Measurements from ENCODE around the gene LACRT. TPM values are rescaled to one million over a fixed set of nuclear protein-coding genes. Genes with fewer than 3 reads are reported as not detected.
A peak's percentile ranks its signal among the peaks of the same experiment; 100 is the strongest.

The LACRT gene
- total and polyA plus RNA-seq, 7 donors, result not detected

DNA sequence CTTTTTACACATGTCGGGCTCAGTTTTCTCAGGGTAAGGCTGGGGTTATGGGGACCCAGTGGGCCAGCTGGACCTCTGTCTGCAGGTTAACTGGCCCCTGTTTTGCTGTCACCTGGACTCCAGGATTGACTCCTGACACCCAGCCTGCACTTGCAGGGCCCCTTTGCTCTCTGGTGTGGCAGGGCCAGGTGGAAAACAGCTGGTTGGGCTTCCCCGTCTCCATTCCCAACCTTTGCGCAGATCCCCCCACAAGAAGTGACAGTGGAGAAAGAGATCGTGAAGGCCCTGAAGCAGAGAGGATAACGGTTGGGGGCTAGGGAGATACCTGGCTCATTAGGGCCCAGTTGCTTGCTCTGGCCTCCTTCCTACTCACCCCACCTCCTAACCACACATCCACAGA lies 44.7 kb downstream of the LACRT start:
- H3K4me3 ChIP-seq, result no peak overlapping the region
- no peak for DNase-seq
- H3K27me3 ChIP-seq, result no peaks in the 10 kb centered on the region
- TF ChIP-seq POLR2A (IDR thresholded peaks at IDR 0.05), result no peak
- no peak for TF ChIP-seq EP300 (IDR thresholded peaks at IDR 0.05)
- TF ChIP-seq, protein P1, sequence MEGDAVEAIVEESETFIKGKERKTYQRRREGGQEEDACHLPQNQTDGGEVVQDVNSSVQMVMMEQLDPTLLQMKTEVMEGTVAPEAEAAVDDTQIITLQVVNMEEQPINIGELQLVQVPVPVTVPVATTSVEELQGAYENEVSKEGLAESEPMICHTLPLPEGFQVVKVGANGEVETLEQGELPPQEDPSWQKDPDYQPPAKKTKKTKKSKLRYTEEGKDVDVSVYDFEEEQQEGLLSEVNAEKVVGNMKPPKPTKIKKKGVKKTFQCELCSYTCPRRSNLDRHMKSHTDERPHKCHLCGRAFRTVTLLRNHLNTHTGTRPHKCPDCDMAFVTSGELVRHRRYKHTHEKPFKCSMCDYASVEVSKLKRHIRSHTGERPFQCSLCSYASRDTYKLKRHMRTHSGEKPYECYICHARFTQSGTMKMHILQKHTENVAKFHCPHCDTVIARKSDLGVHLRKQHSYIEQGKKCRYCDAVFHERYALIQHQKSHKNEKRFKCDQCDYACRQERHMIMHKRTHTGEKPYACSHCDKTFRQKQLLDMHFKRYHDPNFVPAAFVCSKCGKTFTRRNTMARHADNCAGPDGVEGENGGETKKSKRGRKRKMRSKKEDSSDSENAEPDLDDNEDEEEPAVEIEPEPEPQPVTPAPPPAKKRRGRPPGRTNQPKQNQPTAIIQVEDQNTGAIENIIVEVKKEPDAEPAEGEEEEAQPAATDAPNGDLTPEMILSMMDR (IDR thresholded peaks at IDR 0.05), result no peak
- TF ChIP-seq POLR2AphosphoS5 (IDR thresholded peaks at IDR 0.05), result no peak
- WGBS, 2 donors, result 85 to 90% methylated on average over 5 of the region's 5 CpGs
- intact Hi-C loops (cut with DNase I), result loop anchor here (10.0 kb wide), 1 partner anchor 1065 kb away; no protein-coding TSS in a partner anchor
- H3K27ac ChIP-seq, result peak overlapping the region in 3 of 4 donors; percentile 80 to 82 (median 82)
- peaks cover 0 to 64% (median 60%) of the 10 kb centered on the region in 4 donors for H3K4me1 ChIP-seq
- no peaks in the 10 kb centered on the region for H3K9me3 ChIP-seq
- H3K36me3 ChIP-seq, result no peaks in the 10 kb centered on the region

DNA sequence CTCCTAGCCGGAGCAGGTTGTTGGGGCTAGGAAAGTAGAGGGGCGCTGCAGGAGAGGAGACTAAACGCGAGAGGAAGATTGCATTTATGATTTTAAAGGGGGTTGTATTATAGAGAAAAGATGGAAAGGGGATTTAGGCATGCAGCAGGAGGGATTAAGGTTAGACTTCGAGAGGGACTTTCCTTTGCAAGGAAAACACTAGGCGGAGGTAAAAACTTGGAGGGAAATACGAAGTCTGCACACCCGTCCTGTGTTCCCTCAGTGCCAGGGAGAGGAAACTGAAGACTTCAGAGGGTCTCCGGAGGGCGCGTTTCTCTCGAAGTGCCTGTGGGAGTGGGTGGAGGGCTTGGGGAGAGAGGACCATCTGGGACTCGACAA lies 45.8 kb downstream of the LACRT start:
- peak overlapping the region in 3 of 4 donors; percentile 80 to 82 (median 82) for H3K27ac ChIP-seq
- no peak for DNase-seq
- TF ChIP-seq POLR2AphosphoS5 (IDR thresholded peaks at IDR 0.05) (no peak), POLR2A (IDR thresholded peaks at IDR 0.05) (no peak), EP300 (IDR thresholded peaks at IDR 0.05) (no peak)
- TF ChIP-seq, protein P1 (IDR thresholded peaks at IDR 0.05), result no peak
- H3K9me3 ChIP-seq, result no peaks in the 10 kb centered on the region
- H3K4me3 ChIP-seq, result peak overlapping the region; percentile 55 to 77 (median 64)
- intact Hi-C loops (cut with DNase I), result no loop called here
- H3K36me3 ChIP-seq, result no peaks in the 10 kb centered on the region
- WGBS, 2 donors, result 25 to 27% methylated on average over 13 of the region's 13 CpGs
- peaks cover 0 to 64% (median 60%) of the 10 kb centered on the region in 4 donors for H3K4me1 ChIP-seq
- H3K27me3 ChIP-seq, result no peaks in the 10 kb centered on the region

DNA sequence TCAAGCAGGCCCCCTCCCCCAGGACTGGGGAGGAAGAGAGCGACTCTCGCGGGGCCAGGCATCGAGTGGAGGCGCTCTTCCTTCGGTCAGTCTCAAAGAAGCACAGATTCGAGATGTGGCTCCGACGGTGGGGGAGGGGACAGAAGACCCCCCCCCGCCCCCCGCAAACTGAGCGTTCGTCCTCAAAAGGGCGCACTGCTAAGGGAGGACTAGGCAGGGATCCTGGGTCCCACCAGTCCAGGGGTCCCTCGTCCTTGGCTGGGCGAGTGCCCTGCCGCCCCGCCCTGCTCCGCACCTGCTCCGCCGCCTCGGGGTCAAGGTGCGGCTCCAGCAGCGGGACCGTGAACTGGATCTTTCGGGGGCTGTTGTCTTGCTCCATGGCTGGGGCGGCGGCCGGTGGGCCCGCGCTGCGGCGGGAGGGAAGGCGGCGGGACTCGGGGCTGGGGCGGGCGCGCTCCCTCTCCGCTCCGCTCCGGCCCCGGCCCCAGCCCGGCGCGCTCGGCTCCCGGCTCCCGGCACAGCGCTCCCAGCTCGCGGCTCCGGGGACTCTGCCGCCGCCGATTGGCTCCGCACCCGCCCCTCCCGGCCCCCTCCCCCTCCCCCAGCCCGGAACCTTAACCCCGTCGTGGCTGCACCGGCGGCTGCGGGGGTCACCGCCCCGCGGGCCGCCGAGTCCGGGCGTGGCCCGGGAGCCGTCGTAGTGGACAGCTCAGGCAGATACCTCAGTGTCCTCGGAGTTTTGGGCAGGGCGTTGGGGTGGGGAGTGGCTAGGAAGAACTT lies 46.4 kb downstream of the LACRT start, which contains the start of gene PPP1R1A:
PPP1R1A (minus strand) TSS at position 550 of the 780 bp plus-strand sequence; CDS start at position 379, 171 bp downstream.
- DNase-seq, result no peak
- WGBS, 2 donors, result 1 to 2% methylated on average over 77 of the region's 77 CpGs
- H3K27ac ChIP-seq, result peak within 1 kb of the TSS in 3 of 4 donors; percentile 80 to 82 (median 82)
- no peaks in the 10 kb centered on the region for H3K27me3 ChIP-seq
- intact Hi-C loops (cut with DNase I), result no loop called here
- peaks cover 0 to 64% (median 60%) of the 10 kb centered on the region in 4 donors for H3K4me1 ChIP-seq
- no peaks in the 10 kb centered on the region for H3K36me3 ChIP-seq
- TF ChIP-seq POLR2AphosphoS5 (IDR thresholded peaks at IDR 0.05) (no peak), POLR2A (IDR thresholded peaks at IDR 0.05) (no peak), EP300 (IDR thresholded peaks at IDR 0.05) (no peak)
- TF ChIP-seq, protein P1 (IDR thresholded peaks at IDR 0.05), result no peak
- no peaks in the 10 kb centered on the region for H3K9me3 ChIP-seq
- peak within 1 kb of the TSS; percentile 55 to 77 (median 64) for H3K4me3 ChIP-seq

DNA sequence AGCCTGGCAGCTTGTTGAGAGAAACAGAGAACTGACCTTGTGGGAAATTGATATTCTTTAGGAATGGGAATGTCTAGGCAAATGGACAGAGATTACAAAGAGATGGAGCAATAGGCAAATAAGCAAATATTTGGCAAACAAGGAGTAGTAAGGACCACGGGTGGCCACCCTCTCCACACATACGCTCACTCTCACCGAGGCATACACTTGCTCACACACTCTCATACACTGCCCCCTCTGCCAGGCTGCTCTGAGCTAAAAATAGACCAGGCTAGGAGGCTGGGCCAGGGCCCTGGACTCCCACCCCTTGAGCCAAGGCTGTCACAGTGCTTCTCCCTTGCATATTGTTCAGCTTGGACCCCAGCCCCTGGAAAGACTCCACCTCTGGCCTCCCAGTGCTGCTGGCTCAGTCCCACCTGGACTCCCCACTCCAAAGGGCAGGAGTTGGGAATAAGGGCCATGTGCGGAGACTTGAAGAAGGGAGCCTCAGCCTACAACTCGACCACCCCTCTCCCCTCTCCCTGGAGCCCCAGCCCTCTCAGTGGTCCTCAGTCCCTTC lies 47.3 kb downstream of the LACRT start:
- intact Hi-C loops (cut with DNase I), result no loop called here
- Histone ChIP-seq H3K36me3 (no peaks in the 10 kb centered on the region), H3K4me1 (peaks cover 0 to 63% (median 57%) of the 10 kb centered on the region in 4 donors), H3K9me3 (no peaks in the 10 kb centered on the region), H3K4me3 (peak overlapping the region; percentile 55 to 77 (median 64)), H3K27me3 (no peaks in the 10 kb centered on the region), H3K27ac (peak overlapping the region in 3 of 4 donors; percentile 80 to 82 (median 82))
- TF ChIP-seq EP300 (IDR thresholded peaks at IDR 0.05) (no peak), POLR2A (IDR thresholded peaks at IDR 0.05) (no peak), POLR2AphosphoS5 (IDR thresholded peaks at IDR 0.05) (no peak)
- TF ChIP-seq, protein P1 (IDR thresholded peaks at IDR 0.05), result no peak
- WGBS, 2 donors, result 54 to 70% methylated on average over 5 of the region's 5 CpGs
- DNase-seq, result peak; percentile 83

Measured in sigmoid colon (tissue), 7 donors.